Fibroblast of the aortic adventitia (primary cell): Measurements from ENCODE around the gene PDE1A. TPM values are rescaled to one million over a fixed set of nuclear protein-coding genes. Genes with fewer than 3 reads are reported as not detected.

ENCODE experiments used
- DNase-seq: peaks from one replicate; pipeline ENCODE4 v3.0.0-alpha.2; 2010; ENCODE audit warnings: low read depth
- H3K4me3 ChIP-seq: 2 replicates; pipeline ENCODE4 v1.5.1; 2011; ENCODE audit warnings: low read depth, mild to moderate bottlenecking, control low read depth, low read length, moderate library complexity
- total RNA-seq: library from RNA; depleted of rRNA; stranded (reverse); fragments of >200 nt; gene quantifications from 2 replicates; pipeline ENCODE4 v1.2.3, GENCODE V29; 2012; ENCODE audit warnings: low replicate concordance
- TF ChIP-seq, protein P1 (sequence below): IDR thresholded peaks from 2 replicates; pipeline ENCODE4 v1.5.1; 2011; ENCODE audit warnings: mild to moderate bottlenecking, low read length, control low read depth, inconsistent platforms; ENCODE audit not compliant: insufficient read depth

The PDE1A gene
- total RNA-seq, 1 donor: 18.7 TPM

DNA sequence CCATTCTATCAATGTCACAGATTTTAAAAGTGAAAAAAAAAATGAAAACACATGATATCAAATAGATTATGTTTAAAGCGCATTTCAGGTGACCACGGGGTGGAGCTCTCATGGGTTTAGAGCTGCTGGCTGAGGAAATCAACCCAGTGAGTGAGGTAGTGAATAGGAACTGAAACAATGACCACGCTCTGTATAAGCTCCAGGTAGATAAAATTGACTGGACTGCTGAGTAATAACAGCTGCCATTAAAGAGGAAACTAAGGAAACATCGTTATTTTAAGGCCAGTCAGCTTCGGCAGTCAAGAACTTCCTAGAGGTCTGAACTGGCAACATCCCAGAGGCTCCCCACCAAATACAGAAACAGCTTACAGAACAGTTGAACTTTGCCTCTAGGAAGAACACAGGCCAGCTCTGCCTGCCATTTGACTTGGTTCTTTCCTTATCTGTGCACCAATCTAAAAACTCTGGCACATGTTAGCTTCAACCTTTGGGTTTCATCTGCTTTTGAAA, 185.9 kb downstream of the PDE1A start:
- no peak overlapping the region for H3K4me3 ChIP-seq
- peak; percentile 41 for DNase-seq
- TF ChIP-seq, protein P1, sequence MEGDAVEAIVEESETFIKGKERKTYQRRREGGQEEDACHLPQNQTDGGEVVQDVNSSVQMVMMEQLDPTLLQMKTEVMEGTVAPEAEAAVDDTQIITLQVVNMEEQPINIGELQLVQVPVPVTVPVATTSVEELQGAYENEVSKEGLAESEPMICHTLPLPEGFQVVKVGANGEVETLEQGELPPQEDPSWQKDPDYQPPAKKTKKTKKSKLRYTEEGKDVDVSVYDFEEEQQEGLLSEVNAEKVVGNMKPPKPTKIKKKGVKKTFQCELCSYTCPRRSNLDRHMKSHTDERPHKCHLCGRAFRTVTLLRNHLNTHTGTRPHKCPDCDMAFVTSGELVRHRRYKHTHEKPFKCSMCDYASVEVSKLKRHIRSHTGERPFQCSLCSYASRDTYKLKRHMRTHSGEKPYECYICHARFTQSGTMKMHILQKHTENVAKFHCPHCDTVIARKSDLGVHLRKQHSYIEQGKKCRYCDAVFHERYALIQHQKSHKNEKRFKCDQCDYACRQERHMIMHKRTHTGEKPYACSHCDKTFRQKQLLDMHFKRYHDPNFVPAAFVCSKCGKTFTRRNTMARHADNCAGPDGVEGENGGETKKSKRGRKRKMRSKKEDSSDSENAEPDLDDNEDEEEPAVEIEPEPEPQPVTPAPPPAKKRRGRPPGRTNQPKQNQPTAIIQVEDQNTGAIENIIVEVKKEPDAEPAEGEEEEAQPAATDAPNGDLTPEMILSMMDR: peak; percentile 29

GRCh38 chr2:182230561-182230960, 196.3 kb downstream of the PDE1A start:
- peak; percentile 7 for DNase-seq
- TF ChIP-seq, protein P1: no peak
- no peak overlapping the region for H3K4me3 ChIP-seq

DNA sequence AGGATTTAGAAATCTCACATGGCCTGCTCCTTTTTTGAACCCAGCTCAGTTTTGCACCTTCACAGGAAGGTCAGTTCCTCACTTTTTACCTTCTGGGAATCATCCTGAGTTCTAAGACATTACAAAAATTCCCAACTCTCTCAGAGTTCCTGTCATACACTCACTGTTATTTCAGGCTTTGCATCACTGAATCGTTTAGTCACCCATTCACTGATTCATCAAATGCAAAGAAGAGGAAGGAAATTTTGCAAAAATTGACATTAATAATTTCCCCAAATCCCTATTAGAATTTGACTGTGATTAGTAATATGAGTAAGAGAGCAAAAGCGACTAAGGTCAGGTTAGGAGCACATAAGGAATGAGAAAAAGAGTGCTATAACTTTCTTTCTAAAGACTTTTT, 197.5 kb downstream of the PDE1A start:
- DNase-seq: peak; percentile 34
- TF ChIP-seq, protein P1: no peak
- no peak overlapping the region for H3K4me3 ChIP-seq

DNA sequence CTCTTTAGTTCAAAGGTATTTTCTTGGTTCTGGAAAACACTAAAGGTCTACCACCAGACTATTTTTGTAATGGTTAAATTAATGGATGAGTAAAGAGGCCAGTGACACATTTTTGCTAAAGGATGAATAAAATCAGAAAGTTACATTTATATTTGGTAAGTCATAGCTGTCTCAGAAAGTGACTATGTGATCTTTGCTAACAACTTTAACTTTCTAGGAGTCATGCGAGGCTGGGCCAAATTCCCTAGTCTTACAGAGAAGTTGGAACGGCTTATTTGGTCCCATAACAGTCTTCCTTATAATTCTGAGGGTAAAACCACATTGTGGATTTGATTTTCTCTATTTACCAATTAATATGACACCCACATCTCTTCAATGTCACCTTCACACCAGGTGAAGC, 198.1 kb downstream of the PDE1A start:
- DNase-seq: peak; percentile 41
- TF ChIP-seq, protein P1: no peak
- H3K4me3 ChIP-seq: no peak overlapping the region

DNA sequence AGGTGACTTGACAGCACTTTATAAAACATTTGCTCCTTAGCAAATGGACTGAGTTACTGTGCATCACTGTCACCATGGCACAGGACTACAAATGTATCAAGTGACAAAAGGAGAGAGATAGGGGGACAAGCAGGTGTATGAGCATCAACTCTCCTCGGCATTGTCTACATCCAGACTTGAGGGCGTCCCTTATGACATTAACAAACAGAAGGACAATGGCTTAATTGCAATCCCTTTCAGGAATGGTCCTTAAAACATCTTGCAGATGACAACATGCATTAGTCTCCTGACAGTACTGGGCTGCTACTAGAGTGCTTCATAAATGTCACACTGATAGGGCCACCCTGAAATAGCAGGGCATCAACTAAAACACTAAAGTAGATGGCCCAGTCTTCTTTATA, 198.8 kb downstream of the PDE1A start:
- TF ChIP-seq, protein P1: no peak
- no peak overlapping the region for H3K4me3 ChIP-seq
- DNase-seq: no peak

- DNase-seq: no peak
- H3K4me3 ChIP-seq: no peak overlapping the region
- TF ChIP-seq, protein P1: no peak
These were observed 200.0 kb downstream of the PDE1A start for GRCh38 chr2:182226807-182227206.

DNA sequence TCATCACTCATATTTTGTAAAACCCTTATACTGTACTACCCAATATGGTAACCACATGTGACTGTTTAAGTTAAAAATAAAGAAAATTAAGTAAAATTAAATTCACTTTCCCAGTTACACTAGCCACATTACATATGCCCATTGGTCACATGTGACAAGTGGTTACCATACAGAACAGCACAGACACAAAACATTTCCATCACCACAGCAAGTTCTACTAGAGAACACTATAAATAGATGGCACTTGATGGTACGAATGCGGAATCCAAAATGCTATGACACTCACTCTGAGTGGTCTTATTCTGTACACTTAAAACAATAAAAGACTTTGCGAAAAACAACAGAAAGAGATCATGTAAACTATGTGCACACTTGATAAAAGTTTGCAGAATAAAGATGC, 202.2 kb downstream of the PDE1A start:
- no peak overlapping the region for H3K4me3 ChIP-seq
- TF ChIP-seq, protein P1: no peak
- DNase-seq: no peak
